GM19025 (cell line): ENCODE measurements around the gene ATP9B.
"Not testable (repeated sequence)": the region's sequence is repeated elsewhere in the genome, so short reads cannot be mapped to it uniquely, and the experiment has no call there.

Experiments used
- ATAC-seq: cut with Tn5 transposase; IDR thresholded peaks from one replicate; pipeline ENCODE4 v1.9.1; 2021; ENCODE audit warnings: mild to moderate bottlenecking, low read depth, moderate library complexity; ENCODE audit not compliant: unreplicated experiment

Gene ATP9B

GRCh38 chr18:79071037-79071436 is 1.8 kb downstream of the ATP9B start:
- no peak for ATAC-seq

GRCh38 chr18:79071503-79072210 is 2.5 kb downstream of the ATP9B start:
- ATAC-seq = no peak

GRCh38 chr18:79072655-79073054 is 3.5 kb downstream of the ATP9B start:
- ATAC-seq = not testable (repeated sequence)

GRCh38 chr18:79077181-79077580 is 8.0 kb downstream of the ATP9B start:
- ATAC-seq = no peak

- not testable (repeated sequence) for ATAC-seq
These were observed 9.6 kb downstream of the ATP9B start for GRCh38 chr18:79078791-79079190.

GRCh38 chr18:79092874-79093273 is 23.7 kb downstream of the ATP9B start:
- no peak for ATAC-seq

GRCh38 chr18:79093986-79094385 is 24.8 kb downstream of the ATP9B start:
- ATAC-seq = no peak

GRCh38 chr18:79095216-79095615 is 26.0 kb downstream of the ATP9B start:
- ATAC-seq = no peak

- ATAC-seq = no peak
These were observed 31.8 kb downstream of the ATP9B start for GRCh38 chr18:79100944-79101343.

- ATAC-seq = no peak
These were observed 33.7 kb downstream of the ATP9B start for GRCh38 chr18:79102886-79103285.

GRCh38 chr18:79104137-79104536 is 34.9 kb downstream of the ATP9B start:
- no peak for ATAC-seq

- ATAC-seq = no peak
These were observed 36.3 kb downstream of the ATP9B start for GRCh38 chr18:79105455-79105854.

GRCh38 chr18:79106084-79106483 is 36.9 kb downstream of the ATP9B start:
- no peak for ATAC-seq

- ATAC-seq = no peak
These were observed 38.7 kb downstream of the ATP9B start for GRCh38 chr18:79107886-79108285.

GRCh38 chr18:79108549-79109215 is 39.5 kb downstream of the ATP9B start:
- ATAC-seq = no peak

- ATAC-seq = no peak
These were observed 42.3 kb downstream of the ATP9B start for GRCh38 chr18:79111483-79111882.

GRCh38 chr18:79117385-79117784 is 48.2 kb downstream of the ATP9B start:
- ATAC-seq = no peak

- no peak for ATAC-seq
These were observed 48.6 kb downstream of the ATP9B start for GRCh38 chr18:79117788-79118187.

GRCh38 chr18:79118797-79119196 is 49.6 kb downstream of the ATP9B start:
- no peak for ATAC-seq

- ATAC-seq = no peak
These were observed 52.7 kb downstream of the ATP9B start for GRCh38 chr18:79121746-79122474.

GRCh38 chr18:79123948-79124347 is 54.8 kb downstream of the ATP9B start:
- no peak for ATAC-seq

GRCh38 chr18:79129120-79129519 is 59.9 kb downstream of the ATP9B start:
- no peak for ATAC-seq
